Measurements from ENCODE around the gene CCR9.

CCR9 gene

DNA sequence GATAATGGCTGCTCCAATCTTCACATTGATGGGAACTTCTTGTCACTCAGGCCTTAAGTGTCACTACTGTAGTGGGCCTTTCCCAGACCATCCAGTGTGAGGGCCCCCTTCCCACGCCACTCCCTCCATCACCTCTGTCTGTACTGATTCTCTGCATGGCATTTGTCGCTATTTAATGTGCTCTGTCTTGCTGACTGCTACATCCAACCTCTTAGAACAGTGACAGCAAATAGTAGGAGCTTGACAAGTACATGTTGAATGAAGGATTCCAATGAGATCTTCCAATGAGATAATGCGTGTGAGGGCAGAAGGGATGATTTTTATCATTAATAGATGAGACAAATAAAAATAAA is 5.6 kb upstream of the CCR9 start:
- no peak for DNase-seq (ENCODE audit: low read depth in 1 of 2, low spot score in 1 of 2)
- no peak for TF ChIP-seq JUND (IDR thresholded peaks at IDR 0.05; ENCODE audit: low read depth)
- in situ Hi-C loops (cut with HindIII; ENCODE audit: low pct_unique_long_range_greater_than_20kb, low sequenced_read_pairs), result no loop called here

DNA sequence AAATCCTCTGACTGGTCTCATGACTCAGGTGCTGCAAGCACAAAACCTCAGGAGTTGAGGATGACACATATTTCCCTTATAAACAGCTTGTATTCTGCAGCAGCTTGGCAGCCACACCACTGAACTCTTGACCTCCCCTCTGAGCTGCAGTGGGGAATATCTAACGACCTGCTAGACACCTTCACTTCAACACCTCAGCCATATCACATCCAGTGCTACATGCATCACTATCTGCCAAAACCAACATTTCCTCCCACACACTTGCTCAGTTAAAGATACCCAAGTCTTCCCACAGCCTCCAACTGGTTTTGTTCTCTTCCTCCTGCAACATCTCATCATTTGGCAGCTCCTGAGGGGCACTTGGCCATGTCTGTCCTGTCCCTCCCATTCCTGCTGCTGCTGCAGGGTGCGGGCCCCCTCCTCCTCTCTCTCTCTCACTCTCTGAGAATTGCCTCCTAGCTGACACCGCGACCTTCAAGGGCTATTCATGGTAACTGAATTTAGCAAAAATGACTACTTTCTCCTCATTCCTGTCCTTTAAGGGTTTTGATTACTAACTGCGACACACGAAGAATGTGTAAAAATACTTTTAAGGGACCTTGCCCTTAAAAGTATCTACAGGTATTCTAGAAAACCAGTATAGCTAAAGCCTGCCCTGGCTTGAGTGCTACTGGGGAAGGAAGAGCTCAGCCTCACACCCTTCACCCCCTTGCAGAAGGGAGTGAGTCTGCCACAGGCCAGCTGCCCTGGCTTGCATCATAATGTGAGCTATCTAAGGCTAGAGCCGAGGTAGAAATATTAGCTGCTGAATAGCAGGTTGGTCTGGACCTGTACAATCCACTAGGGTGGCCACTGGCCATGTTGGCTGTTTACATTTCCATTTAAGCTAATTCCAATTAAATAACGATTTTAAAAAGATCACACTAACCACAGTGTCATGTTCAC is 5.0 kb upstream of the CCR9 start:
- DNase-seq (ENCODE audit: low read depth in 1 of 2, low spot score in 1 of 2), result no peak
- in situ Hi-C loops (cut with HindIII; ENCODE audit: low pct_unique_long_range_greater_than_20kb, low sequenced_read_pairs), result no loop called here
- no peak for TF ChIP-seq JUND (IDR thresholded peaks at IDR 0.05; ENCODE audit: low read depth)

DNA sequence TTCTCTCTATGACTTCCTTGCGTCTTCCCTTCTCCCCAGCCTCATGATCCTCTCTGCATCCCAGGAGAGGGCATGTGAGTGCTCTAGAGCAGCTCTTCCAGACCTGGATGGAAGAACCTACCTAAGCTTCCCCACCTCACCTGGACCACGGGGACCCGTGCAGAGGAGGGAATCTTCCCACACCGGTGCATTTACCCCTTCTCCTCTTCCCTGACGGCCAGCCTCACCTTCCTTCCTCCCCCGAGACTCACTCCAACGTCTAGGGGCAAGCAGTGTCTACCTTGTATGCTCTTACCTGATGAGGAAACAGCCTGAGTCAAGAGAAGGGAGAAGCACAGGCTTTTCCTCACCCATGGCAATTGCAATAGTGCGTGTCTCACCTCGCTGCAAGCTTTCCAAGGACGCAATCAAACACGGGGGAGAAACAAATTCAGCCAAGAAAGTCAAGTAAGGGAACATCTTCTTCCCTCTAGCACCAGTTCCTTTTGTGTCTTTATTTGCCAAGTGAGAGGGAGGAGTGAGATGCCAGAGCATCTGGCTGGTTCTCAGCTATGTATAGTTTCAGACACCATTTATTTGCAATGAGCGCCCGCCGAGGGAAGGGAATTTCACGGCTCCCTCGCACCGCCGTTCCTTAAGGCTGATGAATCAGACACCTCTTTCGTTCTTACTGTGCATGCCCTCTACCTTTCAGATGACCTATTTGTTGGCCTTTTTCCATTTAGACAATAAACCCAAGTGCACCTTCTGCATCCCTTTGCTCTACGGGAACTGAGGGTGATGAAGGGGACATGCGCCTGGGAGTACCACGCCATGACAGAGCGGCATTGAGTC is 1.8 kb upstream of the CCR9 start:
- no peak for TF ChIP-seq JUND (IDR thresholded peaks at IDR 0.05; ENCODE audit: low read depth)
- in situ Hi-C loops (cut with HindIII; ENCODE audit: low pct_unique_long_range_greater_than_20kb, low sequenced_read_pairs), result no loop called here
- DNase-seq (ENCODE audit: low read depth in 1 of 2, low spot score in 1 of 2), result no peak

DNA sequence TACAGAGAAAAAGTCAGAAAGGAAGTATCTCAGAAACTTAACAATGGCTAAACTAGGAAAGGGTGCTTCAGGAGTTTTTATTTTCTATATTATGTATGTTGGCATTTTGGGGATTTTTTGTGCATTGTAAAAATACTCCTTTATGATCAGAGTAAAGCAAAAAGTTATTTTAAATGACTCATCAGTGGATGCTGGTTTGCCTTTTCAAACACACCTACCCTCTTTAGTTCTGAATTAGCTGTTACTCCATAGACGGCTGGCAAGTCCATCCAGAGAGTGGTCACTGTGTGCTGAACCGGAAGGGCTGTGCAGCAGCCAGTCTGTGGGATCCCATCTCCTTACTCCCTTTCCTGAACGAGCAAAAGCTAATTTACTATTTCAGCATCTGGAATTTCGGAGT is 942 bp downstream of the CCR9 start:
- TF ChIP-seq JUND (IDR thresholded peaks at IDR 0.05; ENCODE audit: low read depth), result no peak
- DNase-seq (ENCODE audit: low read depth in 1 of 2, low spot score in 1 of 2), result no peak
- in situ Hi-C loops (cut with HindIII; ENCODE audit: low pct_unique_long_range_greater_than_20kb, low sequenced_read_pairs), result no loop called here

DNA sequence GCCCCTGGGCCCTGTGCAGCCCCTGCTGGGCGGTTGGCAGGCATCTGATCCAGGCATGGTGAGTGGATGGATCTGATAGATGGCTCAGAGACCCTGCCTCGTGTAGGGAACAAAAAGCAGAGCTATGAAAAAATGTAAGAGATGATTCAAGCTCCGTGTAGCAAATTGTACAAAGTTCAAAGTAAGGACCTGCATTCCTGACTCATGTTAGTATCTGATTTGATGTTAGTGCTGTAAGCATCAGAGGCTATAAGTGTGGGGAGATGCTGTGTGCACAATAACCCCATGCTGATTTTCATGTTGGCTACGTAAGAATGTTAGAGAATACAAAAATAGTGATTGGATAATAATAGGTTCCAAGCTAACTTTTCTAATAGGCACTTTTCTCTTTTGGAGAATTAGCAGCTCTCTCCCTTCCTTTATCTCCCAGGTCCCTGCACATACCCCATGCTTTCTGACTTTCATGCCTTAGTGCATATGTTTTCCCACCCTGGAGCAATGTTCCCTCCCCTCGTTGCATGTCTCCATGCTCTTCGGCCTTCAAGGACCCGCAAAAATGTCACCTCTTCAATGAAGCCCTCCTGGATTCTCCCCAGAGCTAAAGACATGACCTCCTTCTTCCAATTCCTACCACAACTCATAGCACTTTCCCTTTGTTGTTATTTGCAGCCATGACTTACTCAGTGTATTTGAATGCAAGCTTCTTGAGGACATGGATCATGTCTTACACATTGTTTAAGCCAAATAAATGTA is 1.6 kb downstream of the CCR9 start:
- TF ChIP-seq JUND (IDR thresholded peaks at IDR 0.05; ENCODE audit: low read depth), result no peak
- in situ Hi-C loops (cut with HindIII; ENCODE audit: low pct_unique_long_range_greater_than_20kb, low sequenced_read_pairs), result no loop called here
- no peak for DNase-seq (ENCODE audit: low read depth in 1 of 2, low spot score in 1 of 2)

DNA sequence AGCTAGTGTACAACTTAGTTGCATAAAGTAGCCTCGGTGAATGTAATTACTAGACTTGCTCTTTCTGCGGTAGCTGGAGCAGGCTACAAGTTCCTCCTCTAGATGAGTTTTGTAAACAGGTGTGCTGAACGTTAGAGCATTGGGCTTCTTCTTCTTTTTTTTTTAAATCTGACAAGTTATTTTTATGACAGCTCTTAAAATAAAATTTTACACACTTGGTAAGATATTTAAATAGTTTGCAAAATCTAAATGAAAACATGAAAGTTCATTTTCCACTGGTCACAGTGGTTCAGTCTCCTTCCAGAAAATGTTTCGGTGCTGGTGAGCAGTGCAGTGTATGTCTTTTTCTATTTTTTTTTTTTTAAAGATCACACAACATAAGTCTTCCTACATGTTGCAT is 3.0 kb downstream of the CCR9 start:
- DNase-seq (ENCODE audit: low read depth in 1 of 2, low spot score in 1 of 2), result no peak
- no peak for TF ChIP-seq JUND (IDR thresholded peaks at IDR 0.05; ENCODE audit: low read depth)
- in situ Hi-C loops (cut with HindIII; ENCODE audit: low pct_unique_long_range_greater_than_20kb, low sequenced_read_pairs), result no loop called here

DNA sequence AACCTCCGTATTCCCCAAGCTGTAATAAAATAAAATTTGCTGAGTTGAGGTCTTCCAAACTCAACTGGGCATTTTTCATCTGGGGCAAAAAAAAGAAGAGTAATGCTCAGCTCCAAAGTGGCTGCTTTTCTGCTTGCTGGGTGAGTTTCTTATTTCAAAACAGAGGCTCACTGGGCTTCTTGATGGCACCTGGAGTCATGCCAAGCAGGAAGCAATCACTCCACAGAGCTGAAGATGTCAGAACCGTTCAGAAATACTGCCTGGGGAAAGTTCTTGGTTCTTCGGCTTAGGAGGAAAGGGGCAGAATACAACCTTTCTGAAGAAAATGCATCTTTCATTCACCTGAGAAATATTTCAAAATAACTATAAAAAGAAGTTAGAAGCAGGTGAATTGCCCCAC is 4.1 kb downstream of the CCR9 start:
- no peak for TF ChIP-seq JUND (IDR thresholded peaks at IDR 0.05; ENCODE audit: low read depth)
- in situ Hi-C loops (cut with HindIII; ENCODE audit: low pct_unique_long_range_greater_than_20kb, low sequenced_read_pairs), result no loop called here
- peak; percentile 33 to 66 for DNase-seq (ENCODE audit: low read depth in 1 of 2, low spot score in 1 of 2)

DNA sequence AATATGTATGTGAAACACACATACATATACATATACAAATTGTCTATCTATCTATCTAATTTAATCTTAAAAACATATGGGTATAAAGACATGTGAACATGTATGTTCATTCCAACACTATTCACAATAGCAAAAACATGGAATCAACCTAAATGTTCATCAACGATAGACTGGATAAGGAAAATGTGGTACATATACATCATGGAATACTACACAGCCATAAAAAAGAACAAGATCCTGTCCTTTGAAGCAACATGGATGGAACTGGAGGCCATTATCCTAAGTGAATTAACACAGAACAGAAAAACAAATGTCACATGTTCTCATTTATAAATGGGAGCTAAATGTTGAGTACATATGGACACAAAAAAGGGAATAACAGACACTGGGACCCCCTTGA is 5.8 kb downstream of the CCR9 start:
- TF ChIP-seq JUND (IDR thresholded peaks at IDR 0.05; ENCODE audit: low read depth), result no peak
- no peak for DNase-seq (ENCODE audit: low read depth in 1 of 2, low spot score in 1 of 2)
- in situ Hi-C loops (cut with HindIII; ENCODE audit: low pct_unique_long_range_greater_than_20kb, low sequenced_read_pairs), result no loop called here

DNA sequence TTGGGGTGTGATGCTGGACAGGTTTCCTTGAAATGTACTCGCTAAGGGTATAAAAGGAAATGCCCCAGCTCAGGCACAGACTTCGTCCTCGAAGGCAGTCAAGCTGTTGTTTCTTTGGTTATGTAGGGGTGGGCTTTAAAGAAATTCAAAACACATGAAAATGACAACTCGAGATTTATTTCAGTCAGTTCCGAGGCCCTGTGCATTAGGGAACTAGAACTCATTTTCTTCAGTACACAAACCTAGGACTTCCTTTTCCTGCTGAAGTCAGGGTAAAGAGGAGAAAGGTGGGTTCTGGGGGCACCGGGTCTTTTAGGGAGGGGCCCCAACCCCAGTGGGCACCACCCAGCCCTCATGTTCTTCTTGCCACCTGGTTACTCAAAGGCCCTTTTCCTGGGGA is 7.7 kb downstream of the CCR9 start:
- DNase-seq (ENCODE audit: low read depth in 1 of 2, low spot score in 1 of 2), result no peak
- no peak for TF ChIP-seq JUND (IDR thresholded peaks at IDR 0.05; ENCODE audit: low read depth)
- in situ Hi-C loops (cut with HindIII; ENCODE audit: low pct_unique_long_range_greater_than_20kb, low sequenced_read_pairs), result no loop called here

DNA sequence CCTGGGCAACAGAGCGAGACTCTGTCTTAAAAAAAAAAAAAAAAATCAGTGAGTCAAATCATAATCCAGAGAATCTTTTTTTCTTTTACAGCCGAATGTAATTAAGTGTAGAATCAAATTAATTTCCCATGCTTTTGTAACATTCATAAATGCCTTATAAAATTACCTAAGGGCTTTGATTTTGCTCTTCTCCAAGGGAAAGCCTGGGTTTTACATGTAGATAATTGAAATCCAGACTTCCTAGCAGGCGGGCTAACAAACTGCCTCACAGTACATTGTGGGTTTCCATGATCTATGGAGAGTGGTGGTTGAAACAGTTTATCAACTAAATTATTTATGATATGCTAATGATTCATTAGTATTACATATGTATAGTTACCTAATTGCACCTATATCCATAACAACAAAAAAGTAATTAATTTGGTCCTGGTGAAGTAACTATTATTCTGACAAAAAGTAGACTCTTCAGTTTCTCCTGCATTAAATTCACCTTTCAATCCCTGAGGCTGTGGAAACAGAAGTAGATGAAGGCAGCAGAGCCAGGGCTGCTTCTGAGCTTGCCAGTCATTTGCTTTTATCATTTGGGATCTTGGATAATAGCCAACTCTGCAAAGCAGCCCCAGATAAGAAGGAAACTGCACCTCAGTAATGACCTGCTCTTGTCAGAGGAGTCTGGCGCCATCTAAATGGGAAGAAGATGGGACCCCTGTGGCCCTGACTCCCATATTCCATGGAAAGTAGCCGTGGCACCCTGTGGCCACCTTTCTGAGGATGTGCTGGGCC is 9.5 kb downstream of the CCR9 start:
- no peak for TF ChIP-seq JUND (IDR thresholded peaks at IDR 0.05; ENCODE audit: low read depth)
- no peak for DNase-seq (ENCODE audit: low read depth in 1 of 2, low spot score in 1 of 2)
- in situ Hi-C loops (cut with HindIII; ENCODE audit: low pct_unique_long_range_greater_than_20kb, low sequenced_read_pairs), result no loop called here

DNA sequence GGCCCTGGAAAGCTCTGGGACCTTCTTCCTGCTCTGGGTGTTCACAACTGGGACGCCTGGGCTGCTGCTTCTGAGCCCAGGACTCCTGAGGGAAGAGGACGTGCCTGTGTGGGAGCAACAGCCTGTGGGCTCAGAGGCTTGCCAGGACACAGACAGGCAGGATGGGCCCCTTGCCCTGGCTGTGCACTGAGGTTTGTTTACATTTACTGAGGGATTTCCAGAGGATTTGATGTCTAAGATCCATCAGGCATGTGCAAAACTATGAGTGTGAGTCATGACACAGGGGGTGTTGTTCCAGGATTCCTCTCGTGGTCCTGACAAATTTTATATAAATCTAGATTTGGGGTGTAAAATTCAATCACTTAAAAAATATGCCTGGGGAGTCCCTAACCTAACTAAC is 10.6 kb downstream of the CCR9 start:
- no peak for TF ChIP-seq JUND (IDR thresholded peaks at IDR 0.05; ENCODE audit: low read depth)
- in situ Hi-C loops (cut with HindIII; ENCODE audit: low pct_unique_long_range_greater_than_20kb, low sequenced_read_pairs), result no loop called here
- DNase-seq (ENCODE audit: low read depth in 1 of 2, low spot score in 1 of 2), result peak in 1 of 2 experiments; percentile 12

DNA sequence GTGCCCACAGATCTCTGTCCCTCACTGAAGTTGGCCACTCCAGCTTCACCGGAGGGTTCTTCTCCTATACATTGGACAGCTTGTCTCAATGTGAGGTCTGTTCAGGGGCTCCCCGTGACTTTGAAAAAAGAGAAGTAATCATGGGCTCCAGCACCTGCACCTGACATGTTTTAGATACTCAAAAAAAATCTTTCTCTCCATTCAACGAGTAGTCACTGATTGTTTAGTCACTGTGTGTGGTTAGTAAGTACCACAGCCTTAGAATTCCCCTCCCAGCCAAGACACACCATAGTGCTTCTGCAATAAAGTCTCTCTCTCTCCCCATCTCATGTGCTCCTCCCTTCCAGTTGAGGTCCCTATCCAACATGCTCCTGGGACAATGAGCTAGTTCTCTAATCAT is 18.6 kb downstream of the CCR9 start:
- in situ Hi-C loops (cut with HindIII; ENCODE audit: low pct_unique_long_range_greater_than_20kb, low sequenced_read_pairs), result no loop called here
- no peak for DNase-seq (ENCODE audit: low read depth in 1 of 2, low spot score in 1 of 2)
- no peak for TF ChIP-seq JUND (IDR thresholded peaks at IDR 0.05; ENCODE audit: low read depth)

Measured in T47D (cell line).